H1 (cell line): ENCODE results near the gene NDFIP2. TPM values are rescaled to one million over a fixed set of nuclear protein-coding genes. Genes with fewer than 3 reads are reported as not detected.

Experiments used
- ATF3 ChIP-seq: IDR thresholded peaks from 2 replicates; pipeline ENCODE4 v1.6.1; 2011; ENCODE audit warnings: low read depth, mild to moderate bottlenecking, low read length; ENCODE audit not compliant: insufficient read depth
- BCL11A ChIP-seq, 2 experiments: IDR thresholded peaks; one replicate each; pipeline ENCODE4 v1.6.1; 2011; ENCODE audit warnings: low read depth in 2 of 2, low read length in 2 of 2, mild to moderate bottlenecking in 2 of 2
- CEBPB ChIP-seq: IDR thresholded peaks from 2 replicates; pipeline ENCODE4 v1.6.1; 2012; ENCODE audit warnings: low read depth, low read length
- HDAC6 ChIP-seq: IDR thresholded peaks from one replicate; pipeline ENCODE4 v1.7.1; 2012; ENCODE audit warnings: low read depth, mild to moderate bottlenecking, inconsistent platforms, low read length, moderate library complexity
- NRF1 ChIP-seq: IDR thresholded peaks from 2 replicates; pipeline ENCODE4 v1.6.1; 2011; ENCODE audit warnings: mild to moderate bottlenecking, low read depth, low read length, improper control_type of control experiment
- POLR2AphosphoS5 ChIP-seq: IDR thresholded peaks from 2 replicates; pipeline ENCODE4 v1.6.1; 2011; ENCODE audit warnings: low read depth, low read length
- SIRT6 ChIP-seq: IDR thresholded peaks from one replicate; pipeline ENCODE4 v1.7.1; 2012; ENCODE audit warnings: low read length, inconsistent platforms
- polyA plus RNA-seq, 7 experiments: library from polyadenylated mRNA; depleted of rRNA in 3 of 7; stranded (reverse) in 5 of 7; unstranded in 2 of 7; fragments of >200 nt in 5 of 7; fragments of 200-250 nt in 2 of 7; gene quantifications; 1 replicate in 5 of 7; 2 replicates in 1 of 7; 4 replicates in 1 of 7; pipeline versions ENCODE4 v1.2.1 to v1.2.3, GENCODE V29; 2011 to 2013; ENCODE audit warnings: missing spikeins in 2 of 7, mixed read lengths in 2 of 7
- total RNA-seq: library from RNA; stranded (reverse); fragmentation: NEBNext Ultra II Directional; extraction: Animal tissue kit (Norgen Biotek cat#: 25700); gene quantifications from 2 replicates; pipeline ENCODE4 v1.2.1, GENCODE V29; 2021

Gene NDFIP2
- total and polyA plus RNA-seq, 2 of the 8 experiments (the other 6 are each of a cell fraction or from before 2014, with no cell fraction given) = 11.1 to 32.9 TPM

- TF ChIP-seq ATF3 (no peak), SIRT6 (no peak), BCL11A (IDR thresholded peaks at IDR 0.05; ENCODE audit: low read depth in 2 of 2, low read length in 2 of 2) (no peak), POLR2AphosphoS5 (no peak), NRF1 (no peak), CEBPB (no peak), HDAC6 (no peak)
Observed at GRCh38 chr13:79434556-79434955, 46.4 kb upstream of the NDFIP2 start (continued).
